ENCODE measurements around the gene GMPPA.

- TF ChIP-seq GATA3 (IDR thresholded peaks at IDR 0.05; ENCODE audit: low read depth, low read length) = no peak
- TF ChIP-seq GATA2 (IDR thresholded peaks at IDR 0.05; ENCODE audit: low read depth, low read length) = no peak
Observed at GRCh38 chr2:219501849-219502248, 3.2 kb downstream of the GMPPA start.

All from SH-SY5Y (cell line).